Testis (tissue), 3 donors: ENCODE results near the gene FRAS1. TPM values are rescaled to one million over a fixed set of nuclear protein-coding genes. Genes with fewer than 3 reads are reported as not detected.
"Not testable (repeated sequence)": the region's sequence is repeated elsewhere in the genome, so short reads cannot be mapped to it uniquely, and the experiment has no call there.

ENCODE experiments used
- DNase-seq: peaks from one replicate; pipeline ENCODE4 v3.0.0-alpha.2; 2019
- H3K27ac ChIP-seq, 2 donors: fragments of 200-600 bp; sonication (generic); one replicate each; pipeline ENCODE4 v1.5.1; 2019
- H3K27me3 ChIP-seq: fragments of 200-600 bp; sonication (generic); one replicate; pipeline ENCODE4 v1.5.1; 2019
- H3K36me3 ChIP-seq: fragments of 200-600 bp; sonication (generic); one replicate; pipeline ENCODE4 v1.5.1; 2017; ENCODE audit warnings: low read depth; ENCODE audit errors: missing control alignments
- H3K4me1 ChIP-seq: fragments of 200-600 bp; sonication (generic); one replicate; pipeline ENCODE4 v1.5.1; 2019
- H3K4me3 ChIP-seq, 2 donors: fragments of 200-600 bp; sonication (generic); one replicate each; pipeline ENCODE4 v1.5.1; 2017 to 2019
- H3K9me3 ChIP-seq: fragments of 200-600 bp; sonication (generic); one replicate; pipeline ENCODE4 v1.5.1; 2017
- CTCF ChIP-seq, 3 experiments: fragments of 450-650 bp in 2 of 3; fragments of 200-600 bp in 1 of 3; sonication (generic) in 1 of 3; IDR thresholded peaks; one replicate each; pipeline ENCODE4 v1.5.1; 2016 to 2019; ENCODE audit warnings: antibody characterized with exemption in 3 of 3, mild to moderate bottlenecking in 2 of 3, moderate library complexity in 1 of 3
- POLR2A ChIP-seq: fragments of 450-650 bp; IDR thresholded peaks from one replicate; pipeline ENCODE4 v1.6.1; 2017; ENCODE audit warnings: antibody characterized with exemption, mild to moderate bottlenecking, moderate library complexity
- WGBS, 2 donors: methylation state at CpG; one replicate each; pipeline ENCODE4 v1.1.5; 2018; 5-methylcytosine and 5-hydroxymethylcytosine counted together
- intact Hi-C: fragments of 100-400 bp; cut with DNase I; formaldehyde crosslinking; loops from one replicate; pipeline ENCODE4 v1.15.1; 2023; ENCODE audit warnings: low total_unique reads
- polyA plus RNA-seq: library from polyadenylated mRNA; stranded (reverse); fragments of 350-450 nt; fragmentation: Illumina TruSeq; extraction: RNeasy Lipid Tissue Mini Kit (QIAGEN cat#74804); gene quantifications from one replicate; pipeline ENCODE4 v1.2.3, GENCODE V29; 2014; ENCODE audit warnings: low read depth, low replicate concordance; ENCODE audit not compliant: insufficient read depth
- total RNA-seq, 2 donors: library from RNA; depleted of rRNA; stranded (reverse); fragments of >200 nt; gene quantifications; one replicate each; pipeline ENCODE4 v1.2.3, GENCODE V29; 2016

The FRAS1 gene
- total and polyA plus RNA-seq, 3 donors from 2014 or later, result 2.2 to 3.7 (median 3.5) TPM

- DNase-seq, result no peak
- Histone ChIP-seq H3K4me3 (no peak overlapping the region), H3K27ac (no peak overlapping the region), H3K36me3 (no peaks in the 10 kb centered on the region), H3K4me1 (no peaks in the 10 kb centered on the region), H3K9me3 (no peaks in the 10 kb centered on the region), H3K27me3 (no peaks in the 10 kb centered on the region)
- 70 to 72% methylated on average over 5 of the region's 5 CpGs for WGBS, 2 donors
- intact Hi-C loops, result no loop called here
- no peak for TF ChIP-seq CTCF (IDR thresholded peaks at IDR 0.05)
- TF ChIP-seq POLR2A, result no peak
Observed at GRCh38 chr4:78265006-78265405, 207.9 kb downstream of the FRAS1 start.

- 82 to 91% methylated on average over 7 of the region's 7 CpGs for WGBS, 2 donors
- H3K27ac ChIP-seq, result no peak overlapping the region
- intact Hi-C loops, result no loop called here
- TF ChIP-seq POLR2A, result no peak
- TF ChIP-seq CTCF (IDR thresholded peaks at IDR 0.05), result no peak
- no peaks in the 10 kb centered on the region for H3K4me1 ChIP-seq
- no peaks in the 10 kb centered on the region for H3K27me3 ChIP-seq
- no peaks in the 10 kb centered on the region for H3K9me3 ChIP-seq
- no peak for DNase-seq
- no peak overlapping the region for H3K4me3 ChIP-seq
- no peaks in the 10 kb centered on the region for H3K36me3 ChIP-seq
Observed at GRCh38 chr4:78267790-78268189, 210.7 kb downstream of the FRAS1 start.

GRCh38 chr4:78268597-78268996 lies 211.5 kb downstream of the FRAS1 start:
- intact Hi-C loops, result no loop called here
- no peak for DNase-seq
- 85 to 92% methylated on average over 2 of the region's 2 CpGs for WGBS, 2 donors

GRCh38 chr4:78275450-78275849 lies 218.3 kb downstream of the FRAS1 start:
- DNase-seq, H3K9me3 ChIP-seq, H3K36me3 ChIP-seq, H3K27ac ChIP-seq, H3K4me1 ChIP-seq, H3K27me3 ChIP-seq, H3K4me3 ChIP-seq, intact Hi-C loops: not testable (repeated sequence)
- 54 to 64% methylated on average over 4 of the region's 4 CpGs for WGBS, 2 donors

More at GRCh38 chr4:78268597-78268996, 211.5 kb downstream of the FRAS1 start:
- Histone ChIP-seq H3K9me3 (no peaks in the 10 kb centered on the region), H3K27me3 (no peaks in the 10 kb centered on the region), H3K4me1 (no peaks in the 10 kb centered on the region), H3K36me3 (no peaks in the 10 kb centered on the region), H3K27ac (no peak overlapping the region), H3K4me3 (no peak overlapping the region)
- TF ChIP-seq POLR2A, result no peak
- no peak for TF ChIP-seq CTCF (IDR thresholded peaks at IDR 0.05)

GRCh38 chr4:78286281-78286680 lies 229.2 kb downstream of the FRAS1 start:
- no peak overlapping the region for H3K4me3 ChIP-seq
- H3K27ac ChIP-seq, result no peak overlapping the region
- H3K9me3 ChIP-seq, result no peaks in the 10 kb centered on the region
- intact Hi-C loops, result no loop called here
- H3K27me3 ChIP-seq, result no peaks in the 10 kb centered on the region
- H3K4me1 ChIP-seq, result no peaks in the 10 kb centered on the region
- 90 to 100% methylated on average over 1 to 5 of the region's 5 CpGs for WGBS, 2 donors
- no peaks in the 10 kb centered on the region for H3K36me3 ChIP-seq
- DNase-seq, result no peak
- TF ChIP-seq POLR2A (no peak), CTCF (IDR thresholded peaks at IDR 0.05) (no peak)
